GM19023 (cell line): Measurements from ENCODE around the gene PARD3B.

Experiments used
- ATAC-seq: cut with Tn5 transposase; IDR thresholded peaks from one replicate; pipeline ENCODE4 v1.9.1; 2021; ENCODE audit warnings: mild to moderate bottlenecking, moderate library complexity; ENCODE audit not compliant: unreplicated experiment

Gene PARD3B

GRCh38 chr2:205565142-205565522 lies 1019.9 kb downstream of the PARD3B start:
- no peak for ATAC-seq

GRCh38 chr2:205566606-205567168 lies 1021.4 kb downstream of the PARD3B start:
- no peak for ATAC-seq

- ATAC-seq, result no peak
Measured at GRCh38 chr2:205568620-205569019, 1023.3 kb downstream of the PARD3B start.

GRCh38 chr2:205570648-205571047 lies 1025.4 kb downstream of the PARD3B start:
- ATAC-seq, result no peak

- ATAC-seq, result no peak
Measured at GRCh38 chr2:205571360-205571959, 1026.2 kb downstream of the PARD3B start.

- ATAC-seq, result no peak
Measured at GRCh38 chr2:205574001-205574400, 1028.7 kb downstream of the PARD3B start.

GRCh38 chr2:205579335-205579734 lies 1034.1 kb downstream of the PARD3B start:
- ATAC-seq, result no peak

DNA sequence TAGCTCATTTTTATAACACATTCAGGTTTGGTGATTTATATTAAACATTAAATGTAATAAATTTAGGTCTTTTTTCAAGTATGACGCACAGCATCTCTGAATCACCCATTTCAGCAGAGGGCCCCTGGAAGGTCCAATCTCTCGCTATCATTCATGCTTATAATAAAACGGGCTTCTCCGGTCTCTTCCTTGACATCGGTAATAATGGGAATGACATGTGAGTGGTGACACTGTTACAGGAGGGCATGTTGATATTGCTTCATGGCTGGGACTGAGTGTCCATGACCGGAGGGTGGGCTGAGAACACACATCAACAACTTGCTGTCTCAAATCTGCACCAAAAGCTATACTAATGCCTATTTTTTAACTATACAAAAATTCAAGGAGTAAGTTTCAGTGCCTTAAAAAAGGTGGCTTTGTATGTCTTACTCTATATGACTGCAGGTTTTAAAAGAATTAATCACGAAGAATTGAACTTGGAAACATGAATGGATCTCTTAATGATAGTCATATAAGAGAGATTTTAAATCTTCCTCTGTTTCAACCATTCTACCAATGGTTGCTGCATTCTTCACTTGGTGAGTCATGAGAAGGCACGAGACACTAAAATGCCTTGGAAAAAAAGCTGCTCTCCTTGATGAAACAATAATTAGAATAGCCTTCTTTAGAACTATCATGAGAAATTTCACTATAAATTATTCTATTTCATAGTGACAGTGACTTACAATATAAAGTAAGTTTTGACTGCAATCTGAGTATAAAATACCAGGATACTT lies 1035.1 kb downstream of the PARD3B start:
- ATAC-seq, result no peak

DNA sequence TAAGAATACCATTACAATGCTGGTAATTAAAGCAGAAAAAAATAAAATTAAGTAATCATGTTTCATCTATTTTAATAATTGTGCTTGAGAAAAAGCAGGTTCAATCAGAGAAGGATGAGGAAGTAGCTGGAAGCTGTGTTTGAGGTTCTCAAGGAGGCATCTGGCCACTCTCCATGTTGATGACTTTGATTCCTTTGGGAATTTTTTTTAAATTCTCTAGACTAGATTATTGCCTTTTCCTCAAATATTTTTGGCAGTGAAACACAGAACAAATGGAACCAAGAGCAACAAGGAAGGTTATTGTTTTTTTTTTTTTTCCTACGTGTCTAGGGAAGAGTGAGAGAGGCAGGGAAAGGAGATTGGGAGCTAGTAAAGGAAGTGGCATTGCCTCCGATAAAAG lies 1037.1 kb downstream of the PARD3B start:
- ATAC-seq, result no peak

DNA sequence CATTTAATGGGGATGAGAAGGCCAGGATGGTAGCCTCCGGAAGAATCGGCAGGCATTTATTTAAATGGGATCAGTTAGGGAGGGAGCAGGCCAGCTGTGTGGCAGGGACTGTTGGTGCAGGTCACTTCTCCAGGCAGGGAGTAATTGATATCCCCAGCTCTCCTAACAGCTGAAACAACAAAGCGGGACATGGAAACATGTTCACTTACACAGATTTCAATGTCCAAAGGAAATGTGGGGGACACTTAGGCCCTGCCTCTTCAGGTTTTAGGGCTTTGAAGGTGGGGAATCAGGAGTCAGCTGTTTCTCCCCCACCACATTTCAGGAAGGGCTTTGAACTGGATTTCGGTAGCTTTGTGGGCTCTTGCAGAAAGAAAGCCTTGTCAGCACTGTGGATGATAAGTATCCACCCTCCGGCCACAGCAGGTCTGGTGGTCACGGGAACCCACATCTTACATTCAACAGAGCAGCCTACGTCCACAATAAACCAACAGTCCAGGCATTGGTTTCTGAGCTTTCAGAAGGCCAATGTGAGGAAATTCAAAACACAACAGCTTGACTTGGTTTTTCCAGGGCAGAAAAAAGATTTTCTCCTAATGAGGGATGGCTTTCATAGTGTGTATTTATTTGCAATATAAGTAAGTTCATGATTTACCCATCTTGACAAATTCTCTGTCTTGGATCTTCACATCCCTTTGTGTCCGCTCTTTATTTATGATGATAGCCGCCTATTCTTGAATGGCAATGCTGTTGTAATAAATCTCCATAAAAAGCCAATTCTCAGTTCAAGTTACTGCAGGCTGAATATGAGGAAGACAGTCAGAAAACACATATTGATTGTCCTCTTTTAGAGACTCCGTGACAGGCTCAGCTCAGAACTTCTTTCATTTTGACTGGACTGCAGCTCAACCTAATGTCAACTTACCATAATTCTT lies 1040.4 kb downstream of the PARD3B start:
- ATAC-seq, result no peak

DNA sequence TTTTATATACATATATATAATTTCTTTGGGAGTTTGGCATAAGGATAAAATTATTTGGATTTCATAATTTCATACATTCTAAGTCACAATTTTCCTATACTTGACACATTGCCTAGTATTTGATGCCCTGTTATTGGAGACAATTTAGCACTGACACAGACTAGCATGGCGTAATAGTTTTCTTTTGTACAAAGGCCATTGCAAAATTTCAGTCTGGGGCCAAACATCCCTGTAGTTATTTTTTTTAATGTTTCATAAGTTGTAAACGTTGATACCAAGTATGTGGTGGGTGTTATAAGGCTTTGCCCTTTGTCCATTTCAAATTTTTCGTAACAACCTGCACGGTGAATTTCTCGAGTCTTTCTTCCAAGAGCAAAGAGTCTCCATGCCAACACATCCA lies 1041.4 kb downstream of the PARD3B start:
- ATAC-seq, result no peak

GRCh38 chr2:205589479-205589878 lies 1044.2 kb downstream of the PARD3B start:
- no peak for ATAC-seq

DNA sequence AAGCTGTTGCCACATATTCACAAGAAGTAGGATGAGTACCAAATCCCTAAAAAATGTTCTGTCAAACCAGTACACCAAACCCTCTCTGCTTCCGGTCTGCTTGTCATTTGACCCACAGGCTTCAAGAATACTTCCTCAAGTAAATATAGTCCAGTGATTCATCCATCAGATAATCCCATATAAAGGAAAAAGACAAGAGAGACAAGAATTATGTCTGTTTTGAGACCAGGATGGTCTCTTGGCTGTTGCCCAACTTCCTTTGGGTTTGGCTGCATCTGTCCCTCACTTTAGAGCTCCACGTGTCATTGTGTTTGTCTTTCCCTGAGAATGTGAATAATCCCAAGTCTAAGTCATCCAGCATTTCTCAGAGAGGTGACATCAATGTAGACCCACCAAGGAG lies 1045.5 kb downstream of the PARD3B start:
- ATAC-seq, result no peak

- no peak for ATAC-seq
Measured at GRCh38 chr2:205593891-205594290, 1048.6 kb downstream of the PARD3B start.

DNA sequence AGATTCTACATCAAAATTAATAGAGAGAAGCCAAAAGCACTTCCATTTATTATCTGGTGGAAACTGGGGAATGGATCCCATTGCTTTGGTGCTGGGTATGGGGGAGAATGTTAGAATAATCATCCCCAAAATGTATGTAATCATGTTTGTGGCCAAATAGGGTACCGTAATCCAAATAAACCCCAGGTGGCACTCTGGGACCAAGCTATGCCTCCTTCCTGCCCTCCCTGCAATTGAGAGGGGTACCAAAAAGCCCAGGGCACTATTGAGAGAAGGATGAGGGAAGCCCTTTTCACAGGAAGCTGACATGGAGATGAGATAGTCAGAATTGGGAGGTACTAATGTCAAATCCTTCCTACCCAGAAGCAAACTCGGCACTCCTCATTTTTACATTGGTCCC lies 1051.3 kb downstream of the PARD3B start:
- ATAC-seq, result no peak

DNA sequence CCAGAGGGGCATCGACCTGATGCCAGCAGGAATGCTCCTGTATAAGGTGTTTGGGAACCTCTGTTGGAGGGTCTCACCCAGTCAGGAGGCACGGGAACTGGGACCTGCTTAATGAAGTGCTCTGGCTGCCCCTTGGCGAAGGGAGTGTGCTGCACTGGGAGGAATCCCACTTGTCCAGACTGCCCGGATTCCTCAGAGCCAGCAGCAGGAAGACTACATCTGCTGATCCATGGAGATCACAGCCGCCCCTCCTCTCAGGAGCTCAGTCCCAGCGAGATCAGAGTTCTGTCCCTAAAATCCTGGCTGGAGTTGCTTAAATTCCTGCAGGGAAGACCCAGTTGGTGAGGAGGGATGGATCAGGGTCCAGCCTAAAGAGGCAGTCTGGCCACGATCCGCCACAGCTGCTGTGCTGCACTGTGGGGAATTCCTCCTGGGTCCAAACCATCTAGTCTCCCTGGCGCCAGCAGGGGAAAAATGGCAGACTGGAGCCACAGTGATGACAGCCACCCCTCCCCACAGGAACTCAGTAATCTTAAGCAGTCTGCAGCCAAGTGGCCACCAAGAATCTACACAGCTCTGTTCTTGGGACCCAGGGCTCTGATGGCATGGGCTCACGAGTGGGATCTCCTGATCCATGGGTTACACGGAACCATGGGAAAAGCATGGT lies 1060.5 kb downstream of the PARD3B start:
- ATAC-seq, result no peak

- no peak for ATAC-seq
Measured at GRCh38 chr2:205607146-205607545, 1061.9 kb downstream of the PARD3B start.

DNA sequence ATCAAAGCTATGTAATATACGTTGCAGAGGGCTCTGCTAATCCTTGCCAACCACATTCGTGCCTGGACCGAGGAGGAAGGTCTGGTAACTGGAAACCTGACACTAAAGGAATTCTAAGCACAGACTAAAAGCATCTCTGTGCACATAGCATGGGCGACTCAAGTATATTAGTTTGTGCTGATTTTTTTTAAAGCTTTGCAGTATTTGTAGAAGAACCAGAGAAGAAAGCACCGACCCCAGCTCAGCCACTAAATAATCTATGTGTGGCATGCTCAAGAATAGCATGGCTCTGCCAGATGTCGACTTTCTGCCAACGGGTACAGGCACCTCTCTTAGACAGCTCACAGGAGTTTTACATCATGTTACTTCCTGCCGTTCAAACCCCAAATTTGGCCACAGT lies 1063.8 kb downstream of the PARD3B start:
- ATAC-seq, result no peak

DNA sequence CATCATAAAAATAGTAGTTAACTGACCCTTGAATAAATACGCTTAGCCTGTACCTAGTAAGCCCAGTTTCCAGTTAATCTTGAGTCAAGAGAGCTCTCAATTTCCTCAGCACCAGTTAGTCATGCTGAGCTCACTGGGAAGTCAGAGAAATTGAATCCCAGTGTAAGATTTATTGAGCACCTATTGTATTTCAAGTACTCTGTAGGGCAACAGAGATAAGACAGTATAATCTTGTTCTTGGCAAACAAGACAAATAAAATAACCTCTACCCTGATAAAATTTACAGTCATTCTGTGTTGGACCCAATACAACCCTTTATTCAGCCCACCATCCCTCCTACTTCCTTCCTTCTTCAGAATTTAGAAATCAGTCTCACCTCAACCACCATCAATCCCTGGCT lies 1065.2 kb downstream of the PARD3B start:
- ATAC-seq, result no peak

GRCh38 chr2:205612636-205613035 lies 1067.4 kb downstream of the PARD3B start:
- no peak for ATAC-seq
